Activated CD8-positive, alpha-beta T cell treated with anti-CD3 and anti-CD28 coated beads, Interleukin-2, amount 10 ng/mL, durations not matched to agents 7 days and 5 days (primary cell): ENCODE data around the gene ANXA8. TPM values are rescaled to one million over a fixed set of nuclear protein-coding genes. Genes with fewer than 3 reads are reported as not detected.

Experiments
- ATAC-seq: fragments of 150-1000 bp; cut with Tn5 transposase; one replicate; pipeline ENCODE4 v1.10.0; 2021; ENCODE audit warnings: moderate library complexity
- CTCF ChIA-PET: fragments of 350-600 bp; sonication (Branson Sonifier 250); formaldehyde crosslinking; loops from one replicate; lab custom pipeline; 2021; ENCODE audit warnings: antibody characterized with exemption; lab: Charles Lee
- POLR2A ChIA-PET: fragments of 350-600 bp; sonication (Branson Sonifier 250); formaldehyde crosslinking; loops from one replicate; lab custom pipeline; 2021; ENCODE audit warnings: antibody characterized with exemption; lab: Charles Lee
- DNase-seq: peaks from one replicate; pipeline ENCODE4 v3.0.0-alpha.2; 2020
- H3K27ac Mint-ChIP-seq: one replicate; pipeline ENCODE4 v1.8.0; 2021; ENCODE audit warnings: mild to moderate bottlenecking, mixed read lengths
- H3K27me3 Mint-ChIP-seq: one replicate; pipeline ENCODE4 v1.8.0; 2021; ENCODE audit warnings: low read depth, mixed read lengths
- H3K36me3 Mint-ChIP-seq: one replicate; pipeline ENCODE4 v1.8.0; 2021; ENCODE audit warnings: low read depth, mixed read lengths
- H3K4me1 Mint-ChIP-seq: one replicate; pipeline ENCODE4 v1.8.0; 2021; ENCODE audit warnings: low read depth, mixed read lengths
- H3K4me3 Mint-ChIP-seq: one replicate; pipeline ENCODE4 v1.8.0; 2021; ENCODE audit warnings: mild to moderate bottlenecking, mixed read lengths
- H3K9me3 Mint-ChIP-seq: one replicate; pipeline ENCODE4 v1.8.0; 2022; ENCODE audit warnings: mixed read lengths; ENCODE audit not compliant: insufficient read depth
- total RNA-seq, 2 experiments: library from RNA; stranded (reverse); gene quantifications; one replicate each; pipeline ENCODE4 v1.2.3, GENCODE V29; 2021

The ANXA8 gene
- total RNA-seq, 2 experiments from 2014 or later, result not detected

GRCh38 chr10:47440207-47440606 lies 43.7 kb downstream of the ANXA8 start:
- peaks cover 2% of the 10 kb centered on the region for H3K36me3 Mint-ChIP-seq
- ChIA-PET CTCF (no interaction called here), POLR2A (no interaction called here)
- no peak for ATAC-seq
- no peak for DNase-seq
- no peak overlapping the region for H3K27ac Mint-ChIP-seq
- no peak overlapping the region for H3K4me3 Mint-ChIP-seq
- no peaks in the 10 kb centered on the region for H3K4me1 Mint-ChIP-seq
- H3K9me3 Mint-ChIP-seq, result peaks cover 3% of the 10 kb centered on the region
- H3K27me3 Mint-ChIP-seq, result peaks cover 24% of the 10 kb centered on the region

DNA sequence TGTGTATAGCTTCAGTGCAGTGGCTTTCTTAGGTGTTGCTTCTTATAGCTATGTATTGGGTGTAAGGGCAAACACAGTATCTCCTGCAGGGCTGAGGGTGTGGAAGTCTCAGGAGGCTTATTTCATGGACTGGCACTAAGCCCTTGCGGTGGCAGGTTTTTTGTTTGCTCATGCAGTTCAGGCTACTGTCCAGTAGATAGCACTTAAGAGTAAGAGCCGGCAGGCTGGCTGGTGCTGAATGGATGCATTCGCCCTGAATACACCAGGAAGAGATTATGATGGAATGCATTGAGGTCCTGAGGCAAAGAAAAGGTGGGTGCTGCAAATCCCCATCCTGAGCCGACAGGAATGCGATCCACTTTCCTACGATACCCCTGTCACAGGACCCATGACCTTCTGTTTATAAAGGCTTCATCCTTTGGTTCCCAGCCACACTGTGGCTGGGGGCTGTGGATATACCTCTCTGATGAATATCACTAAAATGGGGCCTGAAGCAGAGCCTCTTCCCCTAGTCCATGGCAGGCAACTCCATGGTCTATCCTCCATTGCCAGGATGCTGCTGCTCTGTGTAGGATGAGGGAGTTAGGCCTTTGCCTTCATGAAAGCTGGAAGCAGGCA lies 44.9 kb downstream of the ANXA8 start:
- H3K27ac Mint-ChIP-seq, result no peak overlapping the region
- peaks cover 2% of the 10 kb centered on the region for H3K9me3 Mint-ChIP-seq
- no peak overlapping the region for H3K4me3 Mint-ChIP-seq
- DNase-seq (no peak), ATAC-seq (no peak)
- peaks cover 34% of the 10 kb centered on the region for H3K27me3 Mint-ChIP-seq
- peaks cover 2% of the 10 kb centered on the region for H3K36me3 Mint-ChIP-seq
- H3K4me1 Mint-ChIP-seq, result no peaks in the 10 kb centered on the region
- POLR2A ChIA-PET, result no interaction called here
- CTCF ChIA-PET, result no interaction called here

DNA sequence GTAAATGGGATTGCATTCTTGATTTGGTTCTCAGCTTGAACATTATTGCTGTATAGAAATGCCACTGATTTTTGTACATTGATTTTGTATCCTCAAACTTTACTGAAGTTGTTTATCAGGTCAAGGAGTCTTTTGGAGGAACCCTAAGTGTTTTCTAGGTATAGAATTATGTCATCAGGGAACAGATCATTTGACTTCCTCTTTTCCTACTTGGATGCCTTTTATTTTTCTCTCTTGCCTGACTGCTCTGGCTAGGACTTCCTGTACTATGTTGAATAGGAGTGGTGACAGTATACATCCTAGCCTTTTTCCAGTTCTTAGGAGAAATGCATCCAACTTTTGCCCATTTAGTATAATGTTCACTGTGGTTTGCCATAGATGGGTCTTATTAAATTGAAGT lies 48.8 kb downstream of the ANXA8 start:
- POLR2A ChIA-PET, result no interaction called here
- H3K27ac Mint-ChIP-seq, result no peak overlapping the region
- DNase-seq, result no peak
- peaks cover 2% of the 10 kb centered on the region for H3K9me3 Mint-ChIP-seq
- H3K36me3 Mint-ChIP-seq, result peaks cover 2% of the 10 kb centered on the region
- CTCF ChIA-PET, result no interaction called here
- no peaks in the 10 kb centered on the region for H3K4me1 Mint-ChIP-seq
- H3K27me3 Mint-ChIP-seq, result peaks cover 45% of the 10 kb centered on the region
- ATAC-seq, result no peak
- H3K4me3 Mint-ChIP-seq, result no peak overlapping the region

DNA sequence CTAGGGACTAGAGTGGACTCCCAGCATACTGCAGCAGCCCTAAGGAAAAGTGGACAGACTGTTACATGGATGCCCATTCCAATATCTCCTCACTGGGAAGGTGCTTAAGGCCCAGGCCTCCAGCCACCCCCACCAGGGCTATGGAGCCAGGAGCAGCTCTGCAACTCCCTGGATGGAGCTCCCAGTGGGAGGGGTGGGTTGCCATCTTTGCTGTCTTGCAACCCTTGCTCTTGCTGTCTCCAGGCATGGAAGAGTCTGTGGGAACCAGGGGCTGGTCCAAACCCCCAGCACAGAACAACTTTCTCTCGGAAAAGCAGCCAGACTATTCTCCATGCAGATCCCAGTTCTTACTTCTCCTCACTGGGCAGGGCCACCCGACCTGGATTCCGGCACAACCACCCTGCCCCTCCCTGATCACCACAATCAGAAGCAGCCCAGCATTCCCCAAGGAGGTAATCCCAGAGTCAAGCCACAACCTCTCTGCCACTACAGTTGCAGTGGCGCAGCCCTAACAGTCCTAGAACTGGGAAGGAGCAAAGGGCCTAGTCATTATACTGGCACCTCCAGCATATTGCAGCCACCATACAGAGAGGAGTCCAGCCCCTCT lies 58.0 kb downstream of the ANXA8 start:
- Mint-ChIP-seq H3K36me3 (no peaks in the 10 kb centered on the region), H3K9me3 (no peaks in the 10 kb centered on the region), H3K4me1 (no peaks in the 10 kb centered on the region), H3K27me3 (peaks cover 19% of the 10 kb centered on the region), H3K27ac (no peak overlapping the region), H3K4me3 (no peak overlapping the region)
- ChIA-PET CTCF (no interaction called here), POLR2A (no interaction called here)
- no peak for DNase-seq
- no peak for ATAC-seq

- CTCF ChIA-PET, result no interaction called here
- H3K4me1 Mint-ChIP-seq, result no peaks in the 10 kb centered on the region
- no peak overlapping the region for H3K27ac Mint-ChIP-seq
- POLR2A ChIA-PET, result no interaction called here
- H3K9me3 Mint-ChIP-seq, result no peaks in the 10 kb centered on the region
- ATAC-seq (no peak), DNase-seq (no peak)
- no peak overlapping the region for H3K4me3 Mint-ChIP-seq
- H3K36me3 Mint-ChIP-seq, result no peaks in the 10 kb centered on the region
- H3K27me3 Mint-ChIP-seq, result peaks cover 12% of the 10 kb centered on the region
These were observed 59.7 kb downstream of the ANXA8 start for GRCh38 chr10:47424231-47424630.

DNA sequence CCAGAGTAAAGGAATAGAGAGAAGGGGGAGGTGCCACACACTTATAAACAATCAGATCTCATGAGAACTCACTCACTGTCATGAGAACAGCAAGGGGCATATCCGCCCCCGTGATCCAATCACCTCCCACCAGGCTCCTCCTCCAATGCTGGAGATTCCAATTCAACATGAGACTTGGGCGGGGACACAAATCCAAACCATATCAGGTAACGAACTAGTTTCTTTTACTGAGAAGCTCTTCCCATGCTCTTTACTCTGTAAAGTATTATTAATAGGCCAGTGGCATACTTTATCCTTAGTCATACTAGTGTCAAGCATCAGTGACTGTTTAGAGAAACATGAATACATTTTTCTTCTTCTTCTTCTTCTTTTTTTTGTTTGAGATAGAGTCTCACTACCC lies 60.4 kb downstream of the ANXA8 start:
- no peaks in the 10 kb centered on the region for H3K36me3 Mint-ChIP-seq
- no peaks in the 10 kb centered on the region for H3K9me3 Mint-ChIP-seq
- ATAC-seq, result no peak
- POLR2A ChIA-PET, result no interaction called here
- H3K4me1 Mint-ChIP-seq, result no peaks in the 10 kb centered on the region
- no peak overlapping the region for H3K27ac Mint-ChIP-seq
- H3K4me3 Mint-ChIP-seq, result no peak overlapping the region
- H3K27me3 Mint-ChIP-seq, result peaks cover 6% of the 10 kb centered on the region
- CTCF ChIA-PET, result no interaction called here
- no peak for DNase-seq

GRCh38 chr10:47421057-47421952 lies 62.6 kb downstream of the ANXA8 start:
- no peak for DNase-seq
- no peaks in the 10 kb centered on the region for H3K36me3 Mint-ChIP-seq
- ChIA-PET POLR2A (no interaction called here), CTCF (no interaction called here)
- H3K27ac Mint-ChIP-seq, result no peak overlapping the region
- H3K4me3 Mint-ChIP-seq, result no peak overlapping the region
- H3K27me3 Mint-ChIP-seq, result peaks cover 2% of the 10 kb centered on the region
- no peak for ATAC-seq
- no peaks in the 10 kb centered on the region for H3K9me3 Mint-ChIP-seq
- no peaks in the 10 kb centered on the region for H3K4me1 Mint-ChIP-seq

DNA sequence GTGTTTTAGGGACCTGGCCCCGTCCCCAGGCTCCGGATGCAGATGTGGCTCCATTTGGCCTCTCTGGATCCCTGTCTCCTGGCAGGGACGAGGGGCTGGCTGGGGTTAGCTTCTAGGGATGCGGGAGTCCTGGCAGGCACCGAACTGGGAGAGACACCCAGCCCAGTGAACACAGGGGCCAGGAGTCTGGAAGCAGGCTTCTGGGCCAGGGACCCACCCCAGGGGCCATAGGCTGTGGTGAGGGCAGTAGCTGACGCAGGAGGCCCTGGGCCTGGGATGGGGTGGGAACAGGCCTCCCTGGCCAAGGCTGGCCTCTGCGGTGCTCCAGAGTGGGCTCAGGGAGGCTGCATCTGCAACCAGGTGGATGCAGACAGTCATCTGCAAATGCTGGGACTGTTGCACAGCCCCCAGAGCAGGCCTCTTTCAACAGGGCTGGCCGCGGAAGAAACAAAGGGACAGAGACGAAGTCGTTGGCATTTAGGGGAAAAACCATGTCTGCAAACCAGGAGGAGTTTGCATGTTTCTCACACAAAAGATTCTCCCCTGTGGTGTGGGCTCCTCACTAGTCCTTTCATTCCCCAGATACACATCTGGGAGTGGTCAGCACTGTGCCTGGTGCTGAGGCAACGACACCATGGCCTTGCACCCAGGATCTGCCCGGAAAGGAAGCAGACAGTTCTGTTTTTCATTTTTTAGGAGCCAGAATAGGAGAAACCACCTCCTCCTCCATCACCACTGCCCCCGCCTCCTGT lies 63.4 kb downstream of the ANXA8 start:
- H3K27me3 Mint-ChIP-seq, result peaks cover 2% of the 10 kb centered on the region
- no peaks in the 10 kb centered on the region for H3K9me3 Mint-ChIP-seq
- no peak overlapping the region for H3K27ac Mint-ChIP-seq
- DNase-seq (no peak), ATAC-seq (no peak)
- H3K4me3 Mint-ChIP-seq, result no peak overlapping the region
- no peaks in the 10 kb centered on the region for H3K36me3 Mint-ChIP-seq
- CTCF ChIA-PET, result no interaction called here
- POLR2A ChIA-PET, result no interaction called here
- no peaks in the 10 kb centered on the region for H3K4me1 Mint-ChIP-seq

DNA sequence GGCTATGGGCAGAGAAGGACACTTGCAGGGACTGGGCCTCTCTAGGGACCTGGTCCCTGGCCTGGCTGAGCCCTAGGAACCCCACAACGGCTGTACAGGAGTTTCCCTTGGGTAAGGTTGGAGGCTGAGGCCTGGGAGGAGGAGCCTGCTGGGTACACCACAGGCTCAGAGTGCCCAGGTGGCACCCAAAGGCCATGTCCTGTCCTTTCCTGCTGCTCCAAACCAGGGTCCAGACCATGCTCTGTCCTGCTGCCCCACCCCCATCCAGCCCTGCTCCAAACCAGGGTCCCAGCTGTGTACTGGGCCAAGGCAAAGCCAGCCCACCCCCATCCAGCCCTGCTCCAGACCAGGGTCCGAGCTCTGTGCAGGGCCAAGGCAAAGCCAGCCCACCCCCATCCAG lies 64.5 kb downstream of the ANXA8 start:
- POLR2A ChIA-PET, result no interaction called here
- DNase-seq, result no peak

GRCh38 chr10:47418966-47419365 lies 64.9 kb downstream of the ANXA8 start:
- Mint-ChIP-seq H3K36me3 (no peaks in the 10 kb centered on the region), H3K27me3 (no peaks in the 10 kb centered on the region), H3K27ac (no peak overlapping the region), H3K9me3 (no peaks in the 10 kb centered on the region), H3K4me3 (no peak overlapping the region), H3K4me1 (no peaks in the 10 kb centered on the region)
- CTCF ChIA-PET, result no interaction called here
- POLR2A ChIA-PET, result no interaction called here
- ATAC-seq, result no peak
- no peak for DNase-seq

More for the DNA sequence above, 64.5 kb downstream of the ANXA8 start:
- no peaks in the 10 kb centered on the region for H3K9me3 Mint-ChIP-seq
- H3K4me1 Mint-ChIP-seq, result no peaks in the 10 kb centered on the region
- ATAC-seq, result no peak
- no peak overlapping the region for H3K4me3 Mint-ChIP-seq
- H3K36me3 Mint-ChIP-seq, result no peaks in the 10 kb centered on the region
- no peak overlapping the region for H3K27ac Mint-ChIP-seq
- peaks cover 2% of the 10 kb centered on the region for H3K27me3 Mint-ChIP-seq
- CTCF ChIA-PET, result no interaction called here

- ChIA-PET POLR2A (no interaction called here), CTCF (no interaction called here)
- H3K4me1 Mint-ChIP-seq, result no peaks in the 10 kb centered on the region
- H3K9me3 Mint-ChIP-seq, result no peaks in the 10 kb centered on the region
- H3K27me3 Mint-ChIP-seq, result no peaks in the 10 kb centered on the region
- ATAC-seq, result no peak
- no peak for DNase-seq
- no peak overlapping the region for H3K4me3 Mint-ChIP-seq
- no peak overlapping the region for H3K27ac Mint-ChIP-seq
- H3K36me3 Mint-ChIP-seq, result no peaks in the 10 kb centered on the region
These were observed 65.6 kb downstream of the ANXA8 start for GRCh38 chr10:47418321-47418720.
